K562 (cell line): Measurements from ENCODE around the gene IQSEC3.
"Not testable (repeated sequence)": the region's sequence is repeated elsewhere in the genome, so short reads cannot be mapped to it uniquely, and the experiment has no call there.

Experiments used
- KDM2B ChIP-seq: fragments of 250-450 bp; sonication (Bioruptor Pico); IDR thresholded peaks from 2 replicates; pipeline ENCODE4 v1.8.0; 2021; ENCODE audit warnings: mild to moderate bottlenecking, moderate library complexity
- MAFK ChIP-seq: IDR thresholded peaks from 2 replicates; pipeline ENCODE4 v1.6.1; 2011; ENCODE audit warnings: low read length, improper control_type of control experiment
- TCF7L2 ChIP-seq: fragments of 150-350 bp; IDR thresholded peaks from 2 replicates; pipeline ENCODE4 v1.6.1; 2016; ENCODE audit warnings: low read depth, mild to moderate bottlenecking, low read length, moderate library complexity

GRCh38 chr12:49149-49548, 17.4 kb upstream of the IQSEC3 start:
- not testable (repeated sequence) for TF ChIP-seq MAFK; TCF7L2; KDM2B (CRISPR knock-in tag)
